WTC11 (cell line): ENCODE results near the gene SELENOS. TPM values are rescaled to one million over a fixed set of nuclear protein-coding genes. Genes with fewer than 3 reads are reported as not detected.

Experiments used
- ATAC-seq: fragments of 200-7000 bp; cut with Tn5 transposase; 2 replicates; pipeline ENCODE4 v1.10.0; 2021; ENCODE audit warnings: mild to moderate bottlenecking, moderate library complexity
- CTCF ChIA-PET: fragments of 300-600 bp; sonication (Branson Sonifier 250); formaldehyde crosslinking; loops from one replicate; lab custom pipeline; 2021; ENCODE audit warnings: antibody characterized with exemption; lab: Charles Lee
- POLR2A ChIA-PET: fragments of 350-600 bp; sonication (Branson Sonifier 250); formaldehyde crosslinking; loops from one replicate; lab custom pipeline; 2021; ENCODE audit warnings: antibody characterized with exemption; lab: Charles Lee
- DNase-seq: peaks from one replicate; pipeline ENCODE4 v3.0.0; 2021; ENCODE audit warnings: low spot score
- H3K27ac Mint-ChIP-seq: 2 replicates; pipeline ENCODE4 v1.8.0; 2021; ENCODE audit warnings: mixed read lengths
- H3K27me3 Mint-ChIP-seq: 2 replicates; pipeline ENCODE4 v1.8.0; 2021; ENCODE audit warnings: low read depth, mild to moderate bottlenecking, moderate library complexity, mixed read lengths
- H3K36me3 Mint-ChIP-seq: 2 replicates; pipeline ENCODE4 v1.8.0; 2021; ENCODE audit warnings: mixed read lengths
- H3K4me1 Mint-ChIP-seq: 2 replicates; pipeline ENCODE4 v1.8.0; 2022; ENCODE audit warnings: mixed read lengths
- H3K4me3 Mint-ChIP-seq: 2 replicates; pipeline ENCODE4 v1.8.0; 2021; ENCODE audit warnings: mild to moderate bottlenecking, moderate library complexity, mixed read lengths
- H3K9me3 Mint-ChIP-seq: 2 replicates; pipeline ENCODE4 v1.8.0; 2021; ENCODE audit warnings: mixed read lengths
- ATF1 ChIP-seq: sonication (generic); formaldehyde crosslinking; IDR thresholded peaks from 2 replicates; pipeline ENCODE4 v1.8.1; 2023; ENCODE audit warnings: mild to moderate bottlenecking, moderate library complexity, missing genetic modification reagents
- E2F4 ChIP-seq: sonication (generic); formaldehyde crosslinking; IDR thresholded peaks from 2 replicates; pipeline ENCODE4 v1.8.1; 2022; ENCODE audit warnings: low read depth, mild to moderate bottlenecking, moderate library complexity, missing genetic modification reagents, borderline replicate concordance
- HMGXB4 ChIP-seq: sonication (generic); formaldehyde crosslinking; IDR thresholded peaks from 2 replicates; pipeline ENCODE4 v1.8.1; 2023; ENCODE audit warnings: mild to moderate bottlenecking, moderate library complexity, missing genetic modification reagents
- JUN ChIP-seq: sonication (generic); formaldehyde crosslinking; IDR thresholded peaks from 2 replicates; pipeline ENCODE4 v1.8.0; 2023; ENCODE audit warnings: mild to moderate bottlenecking, missing genetic modification reagents
- KAT7 ChIP-seq: sonication (generic); formaldehyde crosslinking; IDR thresholded peaks from 2 replicates; pipeline ENCODE4 v1.8.1; 2023; ENCODE audit warnings: missing genetic modification reagents, mild to moderate bottlenecking, borderline replicate concordance
- NR3C1 ChIP-seq: sonication (generic); formaldehyde crosslinking; conservative IDR thresholded peaks from 2 replicates; pipeline ENCODE4 v1.8.1; 2023; ENCODE audit warnings: low read depth, mild to moderate bottlenecking, missing genetic modification reagents
- PREB ChIP-seq: sonication (generic); formaldehyde crosslinking; IDR thresholded peaks from 2 replicates; pipeline ENCODE4 v1.8.1; 2022; ENCODE audit warnings: mild to moderate bottlenecking, missing genetic modification reagents, moderate library complexity, borderline replicate concordance
- SOX15 ChIP-seq: fragments of 250-450 bp; sonication (Bioruptor Pico); IDR thresholded peaks from 2 replicates; pipeline ENCODE4 v1.9.0; 2021; ENCODE audit warnings: mild to moderate bottlenecking
- TEAD1 ChIP-seq: sonication (generic); formaldehyde crosslinking; IDR thresholded peaks from 2 replicates; pipeline ENCODE4 v1.8.0; 2022; ENCODE audit warnings: mild to moderate bottlenecking, missing genetic modification reagents
- TEAD4 ChIP-seq: sonication (generic); formaldehyde crosslinking; IDR thresholded peaks from 2 replicates; pipeline ENCODE4 v1.8.0; 2022; ENCODE audit warnings: mild to moderate bottlenecking, missing genetic modification reagents
- ZNF121 ChIP-seq: sonication (generic); formaldehyde crosslinking; IDR thresholded peaks from 2 replicates; pipeline ENCODE4 v1.8.0; 2023; ENCODE audit warnings: missing genetic modification reagents
- ZNF232 ChIP-seq: sonication (generic); formaldehyde crosslinking; IDR thresholded peaks from 2 replicates; pipeline ENCODE4 v1.8.0; 2022; ENCODE audit warnings: mild to moderate bottlenecking, missing genetic modification reagents
- ZNF671 ChIP-seq: fragments of 250-450 bp; sonication (Bioruptor Pico); IDR thresholded peaks from 2 replicates; pipeline ENCODE4 v1.8.0; 2021; ENCODE audit warnings: mild to moderate bottlenecking
- total RNA-seq: library from RNA; stranded (reverse); gene quantifications from 3 replicates; pipeline ENCODE4 v1.2.3, GENCODE V29; 2021
- TF ChIP-seq, protein P1 (sequence below): fragments of 250-450 bp; sonication (Bioruptor Pico); IDR thresholded peaks from 2 replicates; pipeline ENCODE4 v1.9.0; 2021; ENCODE audit warnings: mild to moderate bottlenecking
- TF ChIP-seq, protein P2 (sequence below): fragments of 200-600 bp; IDR thresholded peaks from 2 replicates; pipeline ENCODE4 v1.8.0; 2022; ENCODE audit warnings: antibody characterized with exemption

Gene SELENOS
- total RNA-seq, 1 experiment from 2014 or later = 43.8 TPM

- Mint-ChIP-seq H3K36me3 (no peaks in the 10 kb centered on the region), H3K27ac (0 out of 2 replicates have a peak overlapping the region, but pooled peaks have one; percentile 41), H3K4me3 (no peak overlapping the region), H3K4me1 (peaks cover 6% of the 10 kb centered on the region), H3K27me3 (0 out of 2 replicates have a peak, but pooled peaks cover 2% of the 10 kb centered on the region), H3K9me3 (no peaks in the 10 kb centered on the region)
- POLR2A ChIA-PET = no interaction called here
- CTCF ChIA-PET = interaction anchor here (2.5 to 3.2 kb wide), 2 partner anchors 10 to 180 kb away, joined by 13 to 19 read pairs; no protein-coding TSS in a partner anchor
- TF ChIP-seq ZNF671 (CRISPR knock-in tag) = no peak
- TF ChIP-seq HMGXB4 (CRISPR knock-in tag) = no peak
- TF ChIP-seq ZNF232 (CRISPR knock-in tag) = no peak
- TF ChIP-seq, protein P1, sequence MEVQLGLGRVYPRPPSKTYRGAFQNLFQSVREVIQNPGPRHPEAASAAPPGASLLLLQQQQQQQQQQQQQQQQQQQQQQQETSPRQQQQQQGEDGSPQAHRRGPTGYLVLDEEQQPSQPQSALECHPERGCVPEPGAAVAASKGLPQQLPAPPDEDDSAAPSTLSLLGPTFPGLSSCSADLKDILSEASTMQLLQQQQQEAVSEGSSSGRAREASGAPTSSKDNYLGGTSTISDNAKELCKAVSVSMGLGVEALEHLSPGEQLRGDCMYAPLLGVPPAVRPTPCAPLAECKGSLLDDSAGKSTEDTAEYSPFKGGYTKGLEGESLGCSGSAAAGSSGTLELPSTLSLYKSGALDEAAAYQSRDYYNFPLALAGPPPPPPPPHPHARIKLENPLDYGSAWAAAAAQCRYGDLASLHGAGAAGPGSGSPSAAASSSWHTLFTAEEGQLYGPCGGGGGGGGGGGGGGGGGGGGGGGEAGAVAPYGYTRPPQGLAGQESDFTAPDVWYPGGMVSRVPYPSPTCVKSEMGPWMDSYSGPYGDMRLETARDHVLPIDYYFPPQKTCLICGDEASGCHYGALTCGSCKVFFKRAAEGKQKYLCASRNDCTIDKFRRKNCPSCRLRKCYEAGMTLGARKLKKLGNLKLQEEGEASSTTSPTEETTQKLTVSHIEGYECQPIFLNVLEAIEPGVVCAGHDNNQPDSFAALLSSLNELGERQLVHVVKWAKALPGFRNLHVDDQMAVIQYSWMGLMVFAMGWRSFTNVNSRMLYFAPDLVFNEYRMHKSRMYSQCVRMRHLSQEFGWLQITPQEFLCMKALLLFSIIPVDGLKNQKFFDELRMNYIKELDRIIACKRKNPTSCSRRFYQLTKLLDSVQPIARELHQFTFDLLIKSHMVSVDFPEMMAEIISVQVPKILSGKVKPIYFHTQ = no peak
- TF ChIP-seq KAT7 (CRISPR knock-in tag) = no peak
- no peak for TF ChIP-seq TEAD4 (CRISPR knock-in tag)
- no peak for TF ChIP-seq NR3C1 (CRISPR knock-in tag)
- TF ChIP-seq ZNF121 = no peak
- no peak for TF ChIP-seq ATF1 (CRISPR knock-in tag)
- no peak for TF ChIP-seq E2F4 (CRISPR knock-in tag)
- TF ChIP-seq JUN (CRISPR knock-in tag) = no peak
- no peak for DNase-seq
- ATAC-seq = no peak
Measured at GRCh38 chr15:101322016-101322695, 44.9 kb upstream of the SELENOS start.

GRCh38 chr15:101320501-101321052 is 43.3 kb upstream of the SELENOS start:
- DNase-seq = peak; percentile 64
- Mint-ChIP-seq H3K36me3 (no peaks in the 10 kb centered on the region), H3K27me3 (0 out of 2 replicates have a peak, but pooled peaks cover 2% of the 10 kb centered on the region), H3K27ac (no peak overlapping the region), H3K4me1 (peaks cover 6% of the 10 kb centered on the region), H3K4me3 (peak overlapping the region; percentile 47; the same call in 1 of the 2 replicates), H3K9me3 (no peaks in the 10 kb centered on the region)
- POLR2A ChIA-PET = interaction anchor here (0.9 kb wide), 1 partner anchor 26 kb away, joined by 3 read pairs; the partner anchor contains the start of gene SNRPA1
- peak; percentile 90 for ATAC-seq
- CTCF ChIA-PET = interaction anchor here (0.5 to 3.2 kb wide), 50 partner anchors 8 to 403 kb away, joined by 3 to 19 read pairs (median 4); partner anchors contain the start of gene SNRPA1
- TF ChIP-seq, protein P2, sequence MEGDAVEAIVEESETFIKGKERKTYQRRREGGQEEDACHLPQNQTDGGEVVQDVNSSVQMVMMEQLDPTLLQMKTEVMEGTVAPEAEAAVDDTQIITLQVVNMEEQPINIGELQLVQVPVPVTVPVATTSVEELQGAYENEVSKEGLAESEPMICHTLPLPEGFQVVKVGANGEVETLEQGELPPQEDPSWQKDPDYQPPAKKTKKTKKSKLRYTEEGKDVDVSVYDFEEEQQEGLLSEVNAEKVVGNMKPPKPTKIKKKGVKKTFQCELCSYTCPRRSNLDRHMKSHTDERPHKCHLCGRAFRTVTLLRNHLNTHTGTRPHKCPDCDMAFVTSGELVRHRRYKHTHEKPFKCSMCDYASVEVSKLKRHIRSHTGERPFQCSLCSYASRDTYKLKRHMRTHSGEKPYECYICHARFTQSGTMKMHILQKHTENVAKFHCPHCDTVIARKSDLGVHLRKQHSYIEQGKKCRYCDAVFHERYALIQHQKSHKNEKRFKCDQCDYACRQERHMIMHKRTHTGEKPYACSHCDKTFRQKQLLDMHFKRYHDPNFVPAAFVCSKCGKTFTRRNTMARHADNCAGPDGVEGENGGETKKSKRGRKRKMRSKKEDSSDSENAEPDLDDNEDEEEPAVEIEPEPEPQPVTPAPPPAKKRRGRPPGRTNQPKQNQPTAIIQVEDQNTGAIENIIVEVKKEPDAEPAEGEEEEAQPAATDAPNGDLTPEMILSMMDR = peak; percentile 42; the same call in 1 of the 2 replicates
- no peak for TF ChIP-seq PREB (CRISPR knock-in tag)
- TF ChIP-seq TEAD1 (CRISPR knock-in tag) = no peak
- TF ChIP-seq SOX15 (CRISPR knock-in tag) = no peak
- no peak for TF ChIP-seq JUN (CRISPR knock-in tag)
